Chondrocyte (in vitro differentiated cells): Measurements from ENCODE around the gene MRPS35. TPM values are rescaled to one million over a fixed set of nuclear protein-coding genes. Genes with fewer than 3 reads are reported as not detected.

Experiments used
- DNase-seq: peaks from one replicate; pipeline ENCODE4 v3.0.0; 2021; ENCODE audit warnings: mixed read lengths, low spot score
- H3K27ac Mint-ChIP-seq: one replicate; pipeline ENCODE4 v1.8.0; 2021; ENCODE audit warnings: mild to moderate bottlenecking, moderate library complexity, mixed read lengths; ENCODE audit not compliant: unreplicated experiment
- H3K27me3 Mint-ChIP-seq: 2 replicates; pipeline ENCODE4 v1.8.0; 2021; ENCODE audit warnings: low read depth, mixed read lengths
- H3K36me3 Mint-ChIP-seq: 2 replicates; pipeline ENCODE4 v1.8.0; 2021; ENCODE audit warnings: low read depth, mixed read lengths
- H3K4me1 Mint-ChIP-seq: 2 replicates; pipeline ENCODE4 v1.8.0; 2021; ENCODE audit warnings: low read depth, mild to moderate bottlenecking, mixed read lengths
- H3K4me3 Mint-ChIP-seq: one replicate; pipeline ENCODE4 v1.8.0; 2021; ENCODE audit warnings: mild to moderate bottlenecking, moderate library complexity, mixed read lengths; ENCODE audit not compliant: unreplicated experiment
- H3K9me3 Mint-ChIP-seq: 2 replicates; pipeline ENCODE4 v1.8.0; 2021; ENCODE audit warnings: low read depth, mixed read lengths
- CTCF ChIP-seq: fragments of 200-600 bp; sonication (generic); IDR thresholded peaks from 2 replicates; pipeline ENCODE4 v1.5.0; 2021; ENCODE audit warnings: antibody characterized with exemption, mild to moderate bottlenecking, moderate library complexity
- total RNA-seq: library from RNA; stranded (reverse); gene quantifications from 3 replicates; pipeline ENCODE4 v1.2.1, GENCODE V29; 2021

MRPS35 gene
- total RNA-seq, 1 donor from 2014 or later, result 33.1 TPM

GRCh38 chr12:27801630-27802029 is 91.0 kb downstream of the MRPS35 start:
- H3K9me3 Mint-ChIP-seq, result no peaks in the 10 kb centered on the region
- TF ChIP-seq CTCF, result no peak
- DNase-seq, result no peak
- H3K4me1 Mint-ChIP-seq, result peaks cover 5% of the 10 kb centered on the region
- H3K4me3 Mint-ChIP-seq, result no peak overlapping the region
- H3K27me3 Mint-ChIP-seq, result no peaks in the 10 kb centered on the region
- H3K36me3 Mint-ChIP-seq, result peaks cover 23% of the 10 kb centered on the region
- H3K27ac Mint-ChIP-seq, result no peak overlapping the region

DNA sequence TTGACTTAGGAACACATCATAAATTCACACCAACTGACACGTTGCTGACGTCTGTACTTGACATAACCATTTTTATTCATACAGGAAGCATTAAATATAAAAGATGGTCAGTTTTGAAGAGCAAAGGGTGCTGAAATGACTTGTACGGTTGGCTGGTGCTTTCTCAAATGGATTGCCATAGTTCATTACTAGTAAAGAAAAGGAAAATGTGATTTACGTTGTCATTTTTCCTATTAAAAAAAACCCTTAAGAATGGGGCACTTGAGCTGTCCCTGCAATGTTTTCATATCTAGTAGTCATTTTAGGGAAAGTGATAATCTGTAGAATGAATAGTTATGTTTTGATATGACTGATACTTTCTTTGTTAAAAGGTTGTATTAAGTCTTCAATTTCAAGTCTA is 91.9 kb downstream of the MRPS35 start:
- Mint-ChIP-seq H3K4me1 (peaks cover 5% of the 10 kb centered on the region), H3K27ac (no peak overlapping the region), H3K36me3 (peaks cover 15% of the 10 kb centered on the region), H3K9me3 (no peaks in the 10 kb centered on the region), H3K4me3 (no peak overlapping the region), H3K27me3 (no peaks in the 10 kb centered on the region)
- no peak for DNase-seq
- no peak for TF ChIP-seq CTCF

GRCh38 chr12:27802936-27803335 is 92.3 kb downstream of the MRPS35 start:
- Mint-ChIP-seq H3K27me3 (no peaks in the 10 kb centered on the region), H3K9me3 (no peaks in the 10 kb centered on the region), H3K36me3 (peaks cover 10% of the 10 kb centered on the region), H3K4me3 (no peak overlapping the region), H3K27ac (no peak overlapping the region), H3K4me1 (peaks cover 5% of the 10 kb centered on the region)
- DNase-seq, result no peak
- TF ChIP-seq CTCF, result no peak

DNA sequence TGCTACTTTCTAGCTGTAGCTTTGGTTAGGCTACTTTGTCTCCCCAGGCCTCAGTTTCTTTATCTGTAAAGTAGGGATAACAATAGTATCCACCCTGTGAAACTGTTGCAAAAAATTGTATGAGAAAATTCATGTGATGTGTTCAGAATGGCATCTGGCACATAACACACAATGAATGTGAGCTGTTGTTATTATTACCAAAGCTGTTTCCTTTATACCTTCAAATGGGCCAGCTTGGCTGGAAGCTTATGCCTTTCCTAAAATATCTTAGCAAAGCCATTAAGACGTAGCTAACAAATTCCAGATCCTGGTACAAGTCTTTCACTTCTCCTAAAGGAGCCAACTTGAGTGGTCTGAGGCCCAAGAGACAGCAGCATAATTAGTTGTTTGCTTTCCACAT is 94.6 kb downstream of the MRPS35 start:
- TF ChIP-seq CTCF, result no peak
- no peak overlapping the region for H3K4me3 Mint-ChIP-seq
- peaks cover 3% of the 10 kb centered on the region for H3K36me3 Mint-ChIP-seq
- no peaks in the 10 kb centered on the region for H3K27me3 Mint-ChIP-seq
- no peaks in the 10 kb centered on the region for H3K9me3 Mint-ChIP-seq
- H3K27ac Mint-ChIP-seq, result no peak overlapping the region
- peaks cover 9% of the 10 kb centered on the region for H3K4me1 Mint-ChIP-seq
- no peak for DNase-seq

Other genes with a start within 250 kb of the MRPS35 start
- gene PPFIBP1, start 186.6 kb upstream of the MRPS35 start, total RNA-seq, result 83.6 to 87.6 TPM (median 85.0 TPM) in 3 replicates
- 0.54 to 1.3 TPM (median 1.3 TPM) in 3 replicates for gene REP15, start 14.4 kb upstream of the MRPS35 start, total RNA-seq
- 27.7 to 31.9 TPM (median 28.8 TPM) in 3 replicates for gene KLHL42, start 69.4 kb downstream of the MRPS35 start, total RNA-seq
- not detected in 3 replicates for gene MANSC4, start 69.4 kb downstream of the MRPS35 start, total RNA-seq